Measurements from ENCODE around the gene CSRP1.

- TF ChIP-seq CTCF (IDR thresholded peaks at IDR 0.05) = no peak
- TF ChIP-seq SIN3A (IDR thresholded peaks at IDR 0.05; ENCODE audit: borderline replicate concordance, insufficient read depth, low read depth, low read length) = no peak
- no peak for TF ChIP-seq POLR2AphosphoS5 (IDR thresholded peaks at IDR 0.05; ENCODE audit: low read depth, low read length)
These were observed 51.8 kb downstream of the CSRP1 start for GRCh38 chr1:201455098-201455497.

All from Panc1 (cell line).